HG02938 (cell line): ENCODE data around the gene JDP2.
A peak's percentile ranks its signal among the peaks of the same experiment; 100 is the strongest.

ENCODE experiments used
- ATAC-seq: cut with Tn5 transposase; IDR thresholded peaks from one replicate; pipeline ENCODE4 v1.9.1; 2021; ENCODE audit warnings: mild to moderate bottlenecking, moderate library complexity; ENCODE audit not compliant: unreplicated experiment

JDP2 gene

DNA sequence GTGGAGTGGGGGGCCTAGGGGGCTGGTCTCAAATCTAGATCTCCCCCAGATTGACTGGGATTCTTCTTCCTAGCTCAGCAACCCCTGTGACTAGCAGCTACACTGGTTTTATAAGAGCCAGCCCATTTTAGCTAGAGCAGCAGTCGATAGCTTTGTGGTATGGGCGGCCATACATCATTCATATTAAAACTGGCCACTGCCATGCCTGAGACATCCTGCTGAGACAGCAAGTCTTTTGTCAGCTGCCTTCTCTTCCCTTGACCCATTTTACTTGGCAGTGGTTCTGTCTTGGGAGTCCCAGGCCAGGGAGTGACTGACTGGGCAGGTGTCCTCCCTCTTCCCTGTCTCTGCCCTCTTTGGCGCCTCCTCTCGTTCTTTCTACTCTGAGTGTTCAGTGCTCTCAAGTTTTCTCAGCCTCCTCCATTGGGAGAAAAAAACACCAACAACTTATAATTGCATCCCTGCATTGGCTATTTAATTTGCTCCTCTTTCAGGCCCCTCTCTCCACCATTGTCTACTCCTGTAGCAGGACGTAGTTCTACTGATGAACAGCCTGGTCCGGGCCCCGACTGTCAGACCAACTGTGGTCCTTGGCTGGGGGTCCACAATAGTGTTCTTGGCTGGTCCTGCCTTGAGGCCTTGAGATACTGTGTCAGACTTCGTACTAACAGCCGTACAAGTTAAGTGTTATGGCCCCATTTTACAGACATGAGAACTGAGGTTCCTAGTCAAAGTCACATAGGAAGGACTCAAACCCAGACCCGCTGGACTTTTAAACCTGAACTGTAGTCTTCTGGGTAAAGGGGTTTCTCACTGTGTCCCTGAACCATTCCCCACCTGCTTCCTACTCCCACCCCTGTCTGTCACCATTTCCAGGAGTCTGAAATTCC is 18.3 kb upstream of the JDP2 start:
- no peak for ATAC-seq

DNA sequence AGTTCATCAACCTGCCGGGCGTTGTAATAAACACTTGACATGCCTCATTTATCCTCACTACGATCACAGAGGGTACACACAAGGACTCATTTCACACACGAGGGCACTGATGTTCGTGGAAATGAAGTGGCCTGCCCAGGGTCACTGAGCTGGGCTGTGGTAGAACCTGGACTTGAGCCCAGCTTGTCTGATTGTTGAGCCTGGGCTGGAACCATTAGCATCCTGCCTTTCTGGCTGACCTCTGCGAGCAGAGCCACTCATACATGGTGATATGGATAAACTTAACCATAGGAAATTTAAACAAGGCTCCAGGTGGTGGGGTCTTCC is 16.6 kb upstream of the JDP2 start:
- ATAC-seq, result no peak

DNA sequence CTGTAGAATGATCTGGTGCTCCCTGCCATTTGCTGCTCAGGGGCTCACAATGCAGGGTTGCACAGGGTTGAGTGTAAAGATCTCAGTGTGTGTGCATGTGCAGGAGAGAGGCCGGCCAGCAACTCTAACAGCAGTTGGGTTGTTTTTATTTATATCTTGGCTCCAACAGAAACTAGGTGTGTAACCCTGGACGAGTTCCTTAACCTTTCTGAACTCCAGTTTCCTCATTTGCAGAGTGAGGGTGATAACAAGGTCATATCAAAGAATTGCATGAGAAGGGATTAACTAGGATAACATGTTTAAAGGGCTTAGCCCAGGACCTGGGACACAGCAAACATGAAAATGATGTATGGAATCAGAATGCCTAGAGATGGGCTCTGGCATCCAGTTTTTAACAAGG is 14.8 kb upstream of the JDP2 start:
- no peak for ATAC-seq

DNA sequence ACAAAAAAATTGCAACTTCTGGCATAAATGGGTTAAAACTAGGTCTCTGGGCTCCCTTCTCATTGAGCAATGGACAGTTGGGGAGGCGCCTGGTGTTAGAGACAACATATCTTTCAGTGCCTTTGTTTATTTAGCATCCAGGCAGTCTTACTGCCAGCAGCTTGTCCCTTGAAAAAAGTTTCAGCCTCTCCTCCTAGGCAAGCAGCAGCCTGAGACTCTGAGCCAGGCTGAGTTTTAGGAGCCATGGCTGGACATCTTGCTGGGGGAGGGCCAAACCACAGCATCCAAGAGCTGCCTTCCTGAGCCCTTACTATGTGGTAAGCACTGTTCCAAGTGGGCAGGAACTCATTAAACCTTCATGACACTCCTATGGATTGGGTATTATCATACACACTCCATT is 10.1 kb upstream of the JDP2 start:
- no peak for ATAC-seq

DNA sequence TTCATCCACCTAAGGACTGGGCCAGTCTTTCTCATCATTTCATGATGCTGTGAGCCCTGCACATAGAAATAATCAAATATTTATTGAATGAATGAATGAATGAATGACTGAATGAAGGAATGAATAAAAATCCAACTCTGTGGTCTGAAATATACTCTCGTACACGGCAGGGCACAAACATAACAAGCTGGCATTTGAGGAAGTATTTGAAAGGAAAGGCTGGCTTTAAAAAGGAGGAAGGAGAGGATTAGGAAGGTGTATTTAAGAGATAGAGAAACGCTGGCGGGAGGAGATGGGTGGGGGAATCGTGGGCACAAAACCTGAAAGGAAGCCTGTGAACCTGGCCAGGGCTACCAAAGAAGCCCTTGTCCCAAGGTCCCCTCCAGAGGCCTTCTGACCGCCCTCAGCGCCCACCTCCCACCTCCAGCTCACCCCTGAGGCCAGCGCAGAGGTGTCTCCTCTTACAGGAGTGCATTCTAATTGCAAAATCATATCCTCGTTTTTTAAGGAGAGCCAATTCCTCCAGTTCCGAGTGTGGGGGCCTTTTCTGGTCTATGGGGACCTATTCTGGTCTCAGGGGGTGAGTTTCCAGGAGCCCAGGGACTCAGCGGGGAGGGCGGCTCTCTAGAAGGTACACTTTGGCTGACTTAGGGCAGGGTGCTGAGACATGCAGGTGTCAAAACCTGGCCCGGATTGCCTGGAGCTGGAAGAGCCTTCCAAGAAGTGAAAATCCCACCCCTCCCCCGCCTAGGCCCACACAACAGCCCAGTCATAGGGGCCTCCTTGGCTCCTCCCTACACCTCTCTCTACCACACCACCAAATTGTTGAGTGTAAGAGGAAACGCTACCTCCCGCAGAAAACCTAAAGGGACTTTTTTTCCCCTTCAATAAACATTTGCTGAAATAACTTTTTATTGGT is 8.7 kb upstream of the JDP2 start:
- ATAC-seq, result no peak

DNA sequence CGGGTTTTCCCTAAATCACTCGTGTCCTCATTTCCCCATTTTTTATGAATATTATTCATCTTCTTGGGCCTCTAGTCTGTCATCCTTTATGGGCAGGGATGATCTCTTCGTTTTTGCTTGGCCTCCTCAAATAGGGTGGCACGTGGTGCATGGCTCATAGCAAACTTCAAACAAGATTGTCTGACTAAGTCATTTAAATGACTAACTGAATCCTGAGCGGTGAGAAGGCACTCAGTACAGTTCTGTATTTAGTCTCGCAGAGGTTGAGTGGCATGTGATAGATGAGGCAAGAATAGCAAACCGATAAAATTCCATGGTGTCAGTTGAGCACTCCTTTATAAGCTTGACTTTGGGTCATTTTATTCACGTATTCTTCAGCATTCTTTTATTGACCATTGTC is 5.7 kb upstream of the JDP2 start:
- ATAC-seq, result no peak

DNA sequence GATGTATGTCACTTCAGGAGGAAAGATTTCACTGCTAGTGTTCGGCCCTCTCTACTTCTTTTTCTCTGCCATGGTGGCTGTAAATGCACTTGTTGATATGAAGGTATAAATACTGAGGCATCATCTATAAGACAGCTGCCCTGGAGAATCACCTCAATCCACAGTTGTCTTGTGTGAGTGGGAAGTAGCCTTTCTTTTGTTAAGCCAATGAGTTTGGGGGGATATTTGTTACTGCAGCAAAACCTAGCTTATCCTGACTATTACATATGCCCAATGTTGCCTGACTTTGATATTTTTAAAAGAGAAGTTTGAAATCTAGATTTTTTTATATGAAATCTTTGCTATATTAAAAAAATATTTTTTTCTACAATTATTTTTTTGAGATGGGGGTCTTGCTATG is 3.3 kb upstream of the JDP2 start:
- no peak for ATAC-seq

DNA sequence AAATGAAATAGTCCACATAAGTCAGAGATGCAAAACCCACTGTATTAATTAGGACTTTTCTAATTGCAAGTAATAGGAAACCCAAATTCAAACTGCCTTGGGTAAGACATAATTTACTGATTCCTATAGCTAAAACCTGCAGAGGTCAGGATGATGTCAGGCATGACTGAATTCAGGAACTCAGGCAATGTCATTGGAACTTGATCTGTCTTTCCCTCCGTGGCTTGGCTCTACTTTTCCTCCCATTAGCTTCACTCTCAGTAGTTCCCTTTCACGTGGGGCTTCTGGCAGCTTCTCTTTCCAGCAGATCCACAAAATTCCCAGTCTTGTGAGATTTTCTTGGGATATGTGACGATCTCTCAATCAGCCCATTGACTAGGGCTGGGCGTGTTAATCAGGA is 2.4 kb upstream of the JDP2 start:
- ATAC-seq, result no peak

DNA sequence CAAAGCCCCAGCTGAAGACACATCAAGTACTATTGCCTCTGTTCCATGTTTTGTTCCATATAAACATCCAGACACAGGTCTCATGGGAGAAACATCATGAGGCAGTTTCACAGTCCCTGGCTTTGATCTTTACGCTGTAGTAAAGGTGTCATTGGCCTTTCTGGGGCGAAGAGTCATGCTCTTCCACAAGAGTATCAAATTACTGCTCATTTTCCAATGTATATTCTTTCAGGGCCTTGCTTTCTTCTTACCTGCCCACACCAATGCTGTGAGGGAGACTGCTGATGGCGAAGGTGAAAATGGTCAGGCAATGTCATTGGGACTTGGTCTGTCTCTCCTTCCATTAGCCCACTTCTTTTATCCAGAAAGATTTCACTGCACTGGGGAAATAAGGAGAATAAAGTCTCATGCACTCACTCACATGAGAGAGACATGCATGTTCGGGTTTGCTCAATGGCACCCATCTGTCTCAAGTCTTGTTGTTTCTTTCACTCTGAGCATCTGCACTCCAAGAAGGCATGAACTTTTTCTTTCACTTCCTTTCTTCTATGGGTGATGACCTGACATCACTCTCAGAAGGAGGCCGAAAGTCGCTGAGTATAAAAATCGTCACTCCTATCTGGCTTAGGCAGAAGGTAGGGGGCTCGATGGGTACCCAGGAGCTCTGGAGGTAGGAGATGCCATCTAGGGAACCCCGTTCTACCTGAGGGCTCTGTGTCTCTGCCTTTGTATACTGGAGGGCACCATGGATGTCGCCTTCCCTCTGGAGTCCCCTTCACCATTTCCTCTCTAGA is 1.3 kb upstream of the JDP2 start:
- peak; percentile 65 for ATAC-seq

DNA sequence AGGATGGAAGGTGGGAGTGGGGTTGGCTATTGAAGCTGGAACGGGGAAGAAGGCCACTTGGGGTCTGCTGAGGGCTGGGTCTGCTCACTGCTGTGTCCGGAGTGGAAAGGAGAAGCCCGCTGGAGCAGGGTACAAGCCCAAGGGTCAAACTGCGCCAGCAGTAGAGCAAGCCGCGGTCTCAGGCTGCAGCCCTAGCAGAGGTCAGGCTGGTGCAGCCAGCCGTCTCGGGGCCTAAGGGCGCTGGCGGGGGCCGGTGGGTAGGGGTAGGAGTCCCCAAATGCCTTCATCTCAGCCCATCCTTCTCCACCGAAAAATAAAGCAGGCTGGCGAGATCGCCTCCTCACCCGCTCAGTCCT is 718 bp upstream of the JDP2 start:
- peak; percentile 41 for ATAC-seq

DNA sequence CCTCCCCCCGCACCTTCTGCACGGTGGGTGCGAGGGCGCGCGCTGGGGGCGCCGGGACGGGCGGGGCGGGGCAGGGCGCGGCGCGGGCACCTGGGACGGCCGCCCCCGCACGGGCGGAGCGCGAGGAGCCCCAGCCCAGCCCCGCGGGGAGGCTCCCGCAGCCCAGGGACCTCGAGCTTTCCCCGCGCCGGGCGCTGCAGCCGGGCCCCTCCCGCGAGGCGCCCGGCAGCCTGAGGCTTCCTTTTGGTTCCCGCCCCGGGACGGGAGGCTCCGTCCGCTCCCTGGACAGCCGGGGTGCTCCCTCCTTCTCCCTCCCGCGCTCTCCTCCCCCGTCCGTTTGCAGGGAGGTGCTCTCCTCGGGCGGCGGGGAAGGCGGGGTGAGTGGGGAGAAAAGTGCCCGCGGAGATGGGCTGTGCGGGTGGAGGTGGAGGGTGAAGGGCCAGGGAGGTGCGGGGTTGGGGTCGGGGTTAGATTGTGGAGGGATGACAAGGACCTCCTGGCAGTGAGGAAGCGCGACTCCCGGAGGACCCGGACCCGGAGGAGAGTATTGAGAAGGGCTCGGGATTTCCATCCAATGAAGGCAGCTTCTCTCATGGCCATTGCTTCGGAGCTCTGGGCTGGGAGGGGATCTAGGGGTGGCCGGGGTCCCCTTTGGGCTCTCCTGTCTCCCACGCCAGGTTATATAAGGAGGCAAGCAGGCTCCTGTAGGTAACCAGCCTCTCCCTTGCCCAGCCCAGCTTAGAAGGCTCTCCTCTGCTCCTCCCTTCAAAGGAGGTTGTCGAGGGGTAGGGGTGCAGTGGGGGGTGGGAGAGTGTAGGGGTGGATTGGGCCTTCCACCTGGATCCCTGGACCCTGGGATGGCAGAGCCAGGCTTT is 645 bp downstream of the JDP2 start:
- ATAC-seq, result peak; percentile 2

DNA sequence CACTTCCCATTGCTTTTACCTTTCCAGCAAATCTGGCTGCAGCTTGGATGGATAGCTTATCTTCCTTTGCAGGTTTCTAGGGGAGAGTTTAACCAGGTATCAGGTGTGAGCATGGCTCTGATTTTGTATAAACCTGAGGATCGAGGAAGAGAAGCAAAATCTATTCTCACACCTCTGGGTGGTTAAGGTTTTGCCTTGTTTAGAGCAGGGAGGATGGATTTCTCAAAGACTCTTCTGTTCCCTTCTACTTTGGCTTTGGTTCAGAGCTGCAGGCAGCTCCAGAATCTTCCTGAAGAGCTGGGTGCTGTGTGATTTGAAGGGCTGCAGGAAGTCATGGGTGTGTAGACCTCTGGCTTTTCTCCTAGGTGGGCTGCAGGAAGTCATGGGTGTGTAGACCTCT is 1.7 kb downstream of the JDP2 start:
- no peak for ATAC-seq

DNA sequence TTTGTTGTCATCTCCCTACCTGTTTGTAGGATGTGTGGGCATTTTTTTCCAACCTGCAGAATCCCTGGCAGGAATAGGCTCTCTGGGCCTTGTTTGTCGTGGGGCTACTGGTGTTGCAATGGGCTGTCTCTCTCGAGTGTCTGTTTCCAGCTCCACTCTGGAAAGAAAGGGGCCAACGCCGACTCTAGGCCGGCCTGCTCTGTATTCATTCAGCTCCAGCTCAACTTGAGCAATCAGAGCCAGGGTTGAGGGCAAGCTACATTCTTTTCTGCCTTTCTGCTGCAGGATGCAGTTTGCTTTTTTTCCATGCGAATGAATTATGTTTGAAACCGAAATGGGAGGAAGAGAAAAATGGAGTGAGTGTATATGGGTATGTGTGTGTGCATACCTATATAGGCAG is 2.3 kb downstream of the JDP2 start:
- ATAC-seq, result no peak

DNA sequence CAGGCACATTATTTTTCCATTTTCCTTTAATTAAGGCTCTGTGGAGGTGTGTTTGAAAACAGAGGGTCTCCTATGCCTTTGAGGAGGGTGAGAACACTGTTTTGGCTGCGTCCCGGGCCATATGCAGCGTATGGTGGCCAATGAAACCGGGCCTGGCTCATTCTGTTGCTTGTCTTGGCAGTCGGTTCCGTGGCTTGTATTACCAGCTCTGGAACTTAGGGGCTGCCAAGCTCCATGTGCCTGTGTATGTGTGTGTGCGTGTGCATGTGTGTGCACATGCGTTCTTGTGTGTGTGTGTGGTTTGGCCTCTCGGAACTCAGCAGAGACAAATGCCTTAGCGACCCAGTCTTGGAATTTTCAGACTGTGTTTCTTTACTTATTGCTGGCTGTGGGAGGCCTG is 2.7 kb downstream of the JDP2 start:
- ATAC-seq, result no peak

DNA sequence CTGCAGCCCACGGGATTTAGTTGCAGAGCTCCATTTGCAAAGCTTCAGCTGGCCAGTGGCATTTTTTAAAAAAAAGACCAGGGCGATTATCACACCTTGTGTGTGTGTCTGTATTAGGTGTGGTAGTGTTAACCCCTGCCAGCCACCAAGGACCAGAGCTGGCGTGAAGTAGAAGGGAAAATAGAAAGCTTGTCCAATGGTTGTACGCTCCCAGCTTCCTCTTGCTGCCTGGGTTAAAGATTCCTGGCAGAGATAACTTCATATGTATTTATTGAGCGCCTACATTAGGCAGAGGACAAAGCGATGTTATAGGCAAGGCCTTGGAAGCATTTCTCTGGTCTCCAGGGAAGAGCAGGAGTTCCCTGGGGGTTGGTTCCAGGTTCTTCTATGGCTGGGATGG is 3.2 kb downstream of the JDP2 start:
- no peak for ATAC-seq

DNA sequence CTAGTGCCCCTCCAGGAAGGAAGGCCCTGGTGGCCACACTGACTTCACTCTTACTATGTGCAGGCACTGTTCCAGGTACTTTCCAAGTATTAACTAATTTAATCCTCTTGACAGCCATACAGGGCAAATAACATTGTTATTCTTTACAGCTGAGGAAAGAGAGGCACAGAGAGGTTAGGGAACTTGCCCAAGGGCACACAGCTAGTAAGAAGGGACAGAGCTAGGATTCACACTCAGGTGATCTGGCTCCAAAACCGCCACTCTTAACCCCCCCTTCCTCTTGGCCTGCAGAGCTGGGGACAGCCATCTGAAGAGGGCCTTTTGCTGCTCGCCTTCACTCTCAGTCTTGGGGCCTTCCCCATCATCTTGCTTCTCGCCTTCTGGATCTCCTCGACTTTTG is 4.0 kb downstream of the JDP2 start:
- no peak for ATAC-seq

DNA sequence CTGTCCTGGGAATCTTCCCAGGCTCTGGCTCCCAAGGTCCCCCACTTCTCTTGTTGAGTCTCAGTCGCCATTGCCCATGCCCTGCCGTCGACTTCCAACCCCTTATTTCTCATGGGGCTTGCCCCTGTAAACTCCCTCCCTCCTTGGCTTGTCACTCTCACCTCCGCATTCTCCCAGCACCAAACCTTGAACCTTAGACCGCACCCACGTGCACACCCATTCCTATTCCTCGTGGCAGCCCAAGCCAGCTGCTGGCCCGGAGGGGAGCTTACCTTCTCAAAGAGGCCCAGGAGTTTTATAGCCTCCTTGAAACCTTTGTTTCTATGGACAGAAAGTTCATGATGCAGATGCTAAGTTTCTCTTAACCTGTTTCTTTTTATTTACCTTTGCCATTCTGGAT is 4.6 kb downstream of the JDP2 start:
- no peak for ATAC-seq

DNA sequence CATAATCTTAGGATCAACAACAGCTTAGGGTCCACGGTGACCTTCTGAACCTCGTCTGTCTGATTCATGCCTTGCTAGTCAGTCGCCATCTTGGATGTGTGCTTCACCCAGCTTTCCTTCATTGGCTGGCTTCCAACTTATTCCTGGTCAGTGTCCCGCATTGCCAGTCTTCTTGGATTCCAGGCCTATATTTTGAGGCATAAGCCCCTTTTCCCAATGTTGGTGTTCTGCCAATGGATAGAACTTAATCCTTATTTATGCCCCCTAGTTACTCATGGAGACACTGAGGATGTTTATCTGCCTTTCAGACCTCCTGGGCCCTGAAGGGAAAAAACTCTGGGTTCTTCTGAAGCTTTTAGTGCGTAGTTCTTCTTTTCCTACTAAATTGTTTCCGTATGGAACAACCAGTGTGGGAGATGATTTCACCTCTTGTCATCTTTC is 5.8 kb downstream of the JDP2 start:
- no peak for ATAC-seq

DNA sequence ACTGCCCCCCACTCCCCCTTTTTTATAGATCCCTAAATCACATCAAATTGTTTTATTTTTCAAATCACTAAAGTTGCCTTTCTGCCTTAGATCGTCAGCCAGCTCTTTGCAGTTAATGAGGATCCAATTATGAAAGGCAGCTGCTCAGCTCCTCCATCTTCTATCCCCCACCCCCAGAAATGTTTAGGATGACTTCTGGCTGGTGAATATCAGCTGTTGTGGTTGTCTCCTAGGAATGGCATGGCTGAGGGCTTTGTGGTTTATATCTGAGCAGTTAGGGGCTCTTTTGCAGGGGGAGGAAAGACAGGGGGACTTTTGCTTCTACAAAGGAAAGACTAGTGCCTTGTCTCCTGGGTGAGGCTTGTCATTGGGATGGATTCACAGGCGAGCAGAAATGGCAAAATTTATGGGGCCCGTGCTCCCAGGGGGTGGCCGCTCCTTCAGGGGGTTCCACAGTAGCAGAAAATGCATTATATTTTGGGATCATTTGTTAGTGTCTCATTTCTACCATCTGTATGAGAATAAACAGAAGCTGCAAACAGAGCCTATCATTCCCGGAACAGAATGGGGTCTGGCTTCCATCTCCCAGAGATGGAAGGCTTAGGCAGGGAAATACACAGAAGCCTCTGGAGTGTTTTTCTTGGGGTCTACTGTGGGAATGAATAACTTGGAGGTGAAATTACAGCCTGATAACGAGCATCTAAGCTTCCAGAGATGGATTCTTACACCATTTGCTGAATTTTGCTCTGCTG is 6.5 kb downstream of the JDP2 start:
- no peak for ATAC-seq

DNA sequence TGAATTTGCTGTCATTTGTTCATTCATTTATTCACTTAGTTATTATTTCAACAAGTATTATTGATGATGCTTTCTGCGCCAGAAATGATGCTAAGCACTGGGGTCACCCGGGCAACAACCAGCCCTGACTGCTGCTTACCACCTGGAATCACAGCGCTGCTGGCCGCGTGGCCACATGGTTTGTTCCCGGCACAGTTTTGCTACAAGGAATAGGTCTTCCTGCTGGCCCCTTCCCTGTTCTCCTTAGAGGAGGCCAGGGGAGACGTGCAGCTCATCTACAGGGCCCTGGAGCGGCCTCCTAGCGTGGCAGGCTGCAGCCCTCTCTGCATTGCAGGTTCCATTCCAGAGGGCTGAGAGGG is 7.0 kb downstream of the JDP2 start:
- ATAC-seq, result no peak
